ENCODE data around the gene UNC5C. TPM values are rescaled to one million over a fixed set of nuclear protein-coding genes. Genes with fewer than 3 reads are reported as not detected.

The UNC5C gene
- total and polyA plus RNA-seq, 2 of the 4 experiments (the other 2 are of a cell fraction) = under 0.01 TPM

DNA sequence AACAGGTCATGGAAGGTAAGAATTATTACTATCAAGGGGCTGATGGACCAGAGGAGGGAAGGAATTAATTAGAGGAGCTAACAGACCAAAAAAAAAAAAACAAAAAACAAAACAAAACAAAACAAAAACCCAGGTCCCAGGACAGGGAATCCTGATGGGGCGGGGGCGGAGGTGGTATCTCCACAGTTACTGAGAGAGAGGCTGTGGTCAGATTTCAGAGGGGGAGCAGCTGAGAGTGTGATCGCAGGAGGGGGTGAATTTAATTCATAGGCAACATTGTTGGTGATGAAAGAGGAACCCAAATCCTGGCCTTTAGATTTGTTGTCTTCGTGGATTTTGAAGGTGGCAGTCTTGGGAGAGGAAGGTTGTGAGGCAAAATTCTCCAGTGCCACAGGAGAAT lies 389.4 kb downstream of the UNC5C start:
- Histone ChIP-seq H3K23ac (ENCODE audit: low read depth, low read length) (no peak overlapping the region), H3K9me3 (ENCODE audit: control insufficient read depth, insufficient read depth, low read length) (no peaks in the 10 kb centered on the region), H3K27me3 (ENCODE audit: control insufficient read depth, insufficient read depth, low read length) (no peaks in the 10 kb centered on the region; the same call in 1 of the 2 replicates), H2BK5ac (ENCODE audit: low read depth, low read length, poor library complexity, severe bottlenecking) (no peak overlapping the region), H3K27ac (ENCODE audit: insufficient read depth, low read length) (no peak overlapping the region), H2BK20ac (ENCODE audit: low read depth, low read length) (no peak overlapping the region), H3K4me2 (ENCODE audit: low read depth, low read length) (no peak overlapping the region), H3K9me1 (ENCODE audit: insufficient read depth, low read length) (no peaks in the 10 kb centered on the region), H3K18ac (ENCODE audit: low read depth, low read length) (no peak overlapping the region), H4K5ac (ENCODE audit: low read depth, low read length) (no peak overlapping the region), H3K4me1 (ENCODE audit: control insufficient read depth, insufficient read depth, low read length) (no peaks in the 10 kb centered on the region), H2AFZ (replicated peaks; ENCODE audit: low read length, poor library complexity) (no peak overlapping the region), H3K9ac (ENCODE audit: low read depth, low read length) (no peak overlapping the region), H3K14ac (replicated peaks; ENCODE audit: low read depth, low read length) (no peak overlapping the region), H3K4me3 (ENCODE audit: insufficient read depth, low read depth, low read length) (no peak overlapping the region), H4K8ac (ENCODE audit: low read depth in 2 of 2, low read length in 2 of 2) (no peak overlapping the region), H3K56ac (ENCODE audit: extremely low read depth, insufficient read depth, low read length) (no peak overlapping the region), H3K4ac (ENCODE audit: low read depth, low read length) (no peak overlapping the region), H3K79me1 (ENCODE audit: low read depth in 1 of 2, low read length in 2 of 2) (no peaks in the 10 kb centered on the region), H2BK120ac (ENCODE audit: low read depth, low read length) (no peak overlapping the region), H2AK5ac (ENCODE audit: low read depth, low read length) (no peak overlapping the region), H2AK9ac (replicated peaks; ENCODE audit: low read depth, low read length, poor library complexity) (no peak overlapping the region), H2BK15ac (ENCODE audit: low read depth, low read length) (no peak overlapping the region), H3K36me3 (ENCODE audit: control insufficient read depth, insufficient read depth, low read length) (no peaks in the 10 kb centered on the region), H4K91ac (ENCODE audit: insufficient read depth, low read depth, low read length) (no peak overlapping the region), H4K20me1 (ENCODE audit: insufficient read depth, low read length) (no peaks in the 10 kb centered on the region)
- intact Hi-C loops (cut with micrococcal nuclease) = no loop called here
- TF ChIP-seq MAZ (IDR thresholded peaks at IDR 0.05; ENCODE audit: borderline replicate concordance, low read depth, low read length) (no peak), SMC3 (IDR thresholded peaks at IDR 0.05; ENCODE audit: low read depth, low read length) (no peak), CHD1 (IDR thresholded peaks at IDR 0.05; ENCODE audit: low read depth, low read length) (no peak), BHLHE40 (IDR thresholded peaks at IDR 0.05; ENCODE audit: low read depth, low read length) (no peak), MXI1 (IDR thresholded peaks at IDR 0.05; ENCODE audit: borderline replicate concordance, low read depth, low read length) (no peak), NFE2L2 (IDR thresholded peaks at IDR 0.05; ENCODE audit: low read depth, low read length) (no peak), POLR2A (IDR thresholded peaks at IDR 0.05; ENCODE audit: low read depth, low read length) (no peak), MAFK (IDR thresholded peaks at IDR 0.05; ENCODE audit: low read depth, low read length) (no peak), CEBPB (IDR thresholded peaks at IDR 0.05; ENCODE audit: low read depth, low read length) (no peak), RCOR1 (IDR thresholded peaks at IDR 0.05; ENCODE audit: insufficient replicate concordance, low read length) (no peak), FOS (IDR thresholded peaks at IDR 0.05; ENCODE audit: low read depth, low read length) (no peak), RFX5 (IDR thresholded peaks at IDR 0.05; ENCODE audit: low read depth, low read length) (no peak), ELK1 (IDR thresholded peaks at IDR 0.05; ENCODE audit: borderline replicate concordance, low read depth, low read length) (no peak), RAD21 (IDR thresholded peaks at IDR 0.05; ENCODE audit: low read length) (no peak)
- TF ChIP-seq, protein P1, sequence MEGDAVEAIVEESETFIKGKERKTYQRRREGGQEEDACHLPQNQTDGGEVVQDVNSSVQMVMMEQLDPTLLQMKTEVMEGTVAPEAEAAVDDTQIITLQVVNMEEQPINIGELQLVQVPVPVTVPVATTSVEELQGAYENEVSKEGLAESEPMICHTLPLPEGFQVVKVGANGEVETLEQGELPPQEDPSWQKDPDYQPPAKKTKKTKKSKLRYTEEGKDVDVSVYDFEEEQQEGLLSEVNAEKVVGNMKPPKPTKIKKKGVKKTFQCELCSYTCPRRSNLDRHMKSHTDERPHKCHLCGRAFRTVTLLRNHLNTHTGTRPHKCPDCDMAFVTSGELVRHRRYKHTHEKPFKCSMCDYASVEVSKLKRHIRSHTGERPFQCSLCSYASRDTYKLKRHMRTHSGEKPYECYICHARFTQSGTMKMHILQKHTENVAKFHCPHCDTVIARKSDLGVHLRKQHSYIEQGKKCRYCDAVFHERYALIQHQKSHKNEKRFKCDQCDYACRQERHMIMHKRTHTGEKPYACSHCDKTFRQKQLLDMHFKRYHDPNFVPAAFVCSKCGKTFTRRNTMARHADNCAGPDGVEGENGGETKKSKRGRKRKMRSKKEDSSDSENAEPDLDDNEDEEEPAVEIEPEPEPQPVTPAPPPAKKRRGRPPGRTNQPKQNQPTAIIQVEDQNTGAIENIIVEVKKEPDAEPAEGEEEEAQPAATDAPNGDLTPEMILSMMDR (conservative IDR thresholded peaks at IDR 0.05; ENCODE audit: low read depth, low read length) = no peak
- TF ChIP-seq, protein P2, sequence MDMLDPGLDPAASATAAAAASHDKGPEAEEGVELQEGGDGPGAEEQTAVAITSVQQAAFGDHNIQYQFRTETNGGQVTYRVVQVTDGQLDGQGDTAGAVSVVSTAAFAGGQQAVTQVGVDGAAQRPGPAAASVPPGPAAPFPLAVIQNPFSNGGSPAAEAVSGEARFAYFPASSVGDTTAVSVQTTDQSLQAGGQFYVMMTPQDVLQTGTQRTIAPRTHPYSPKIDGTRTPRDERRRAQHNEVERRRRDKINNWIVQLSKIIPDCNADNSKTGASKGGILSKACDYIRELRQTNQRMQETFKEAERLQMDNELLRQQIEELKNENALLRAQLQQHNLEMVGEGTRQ (IDR thresholded peaks at IDR 0.05; ENCODE audit: low read depth, low read length) = no peak
- ChIA-PET POLR2A (ENCODE audit: unreplicated experiment) (no interaction called here), CTCF (no interaction called here)
- ATAC-seq (ENCODE audit: low read depth) (no peak), DNase-seq (no peak)
- dilution Hi-C loops (cut with HindIII; ENCODE audit: low sequenced_read_pairs, unreplicated experiment) = no loop called here
- 54% methylated on average over 2 of the region's 4 CpGs; no CpG with 5 or more reads in 1 of the 2 experiments for WGBS, 2 experiments (ENCODE audit: extremely low coverage in 2 of 2, insufficient read length in 1 of 2)
- no TSS peak for BruUV-seq (replicated peaks)
- in situ Hi-C loops (cut with MboI; ENCODE audit: low sequenced_read_pairs) = no loop called here
